ENCODE data around the gene SLC16A10.
"Not testable (repeated sequence)": the region's sequence is repeated elsewhere in the genome, so short reads cannot be mapped to it uniquely, and the experiment has no call there.

SLC16A10 gene

DNA sequence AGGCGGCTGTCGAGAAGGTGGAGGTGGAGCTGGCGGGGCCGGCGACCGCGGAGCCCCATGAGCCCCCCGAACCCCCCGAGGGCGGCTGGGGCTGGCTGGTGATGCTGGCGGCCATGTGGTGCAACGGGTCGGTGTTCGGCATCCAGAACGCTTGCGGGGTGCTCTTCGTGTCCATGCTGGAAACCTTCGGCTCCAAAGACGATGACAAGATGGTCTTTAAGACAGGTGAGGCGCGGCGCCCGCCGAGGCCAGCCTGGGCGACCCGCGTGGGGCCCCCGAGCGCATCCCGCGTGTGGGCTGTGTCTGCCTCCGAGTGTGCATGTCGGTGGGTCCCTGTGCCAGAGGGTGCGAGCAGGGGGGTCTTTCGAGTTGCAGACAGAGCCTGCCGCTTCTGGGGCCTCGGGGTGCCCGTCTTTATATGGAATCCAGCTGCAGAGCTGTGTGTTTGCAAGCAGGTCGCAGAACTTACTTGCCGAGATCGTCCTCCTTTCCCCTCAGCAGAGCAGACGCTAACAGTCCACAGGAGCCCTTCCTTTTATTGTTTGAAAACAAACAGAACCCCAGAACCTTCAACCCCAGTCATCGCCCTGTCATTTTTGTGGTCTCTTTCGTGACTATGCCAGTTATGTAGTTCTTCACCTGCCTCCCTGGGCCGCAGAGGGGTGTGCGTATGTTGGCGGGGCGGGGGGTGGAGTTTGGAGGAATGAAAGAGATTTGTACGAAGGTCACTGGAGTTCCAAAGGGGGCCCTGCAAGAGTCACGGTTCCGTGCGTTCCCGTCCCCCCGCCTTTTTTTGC is 766 bp downstream of the SLC16A10 start:
- DNase-seq (ENCODE audit: low spot score) = no peak

DNA sequence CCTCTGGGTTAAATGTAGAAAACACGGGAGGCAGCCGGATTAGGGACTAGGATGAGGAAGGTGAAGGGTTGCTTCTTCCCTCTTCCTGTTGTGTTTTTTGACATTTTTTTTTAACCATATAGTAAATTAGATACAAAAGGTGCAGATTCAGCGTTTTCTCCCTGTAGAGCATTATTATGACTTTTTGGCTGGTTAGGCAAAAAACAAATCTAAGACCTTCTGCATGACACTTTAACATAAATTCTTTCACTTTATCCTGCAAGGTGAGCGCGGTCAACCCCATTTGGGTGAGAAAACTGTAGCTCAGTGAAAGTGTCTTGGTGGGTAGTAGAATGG is 1.3 kb downstream of the SLC16A10 start:
- DNase-seq (ENCODE audit: low spot score) = no peak

DNA sequence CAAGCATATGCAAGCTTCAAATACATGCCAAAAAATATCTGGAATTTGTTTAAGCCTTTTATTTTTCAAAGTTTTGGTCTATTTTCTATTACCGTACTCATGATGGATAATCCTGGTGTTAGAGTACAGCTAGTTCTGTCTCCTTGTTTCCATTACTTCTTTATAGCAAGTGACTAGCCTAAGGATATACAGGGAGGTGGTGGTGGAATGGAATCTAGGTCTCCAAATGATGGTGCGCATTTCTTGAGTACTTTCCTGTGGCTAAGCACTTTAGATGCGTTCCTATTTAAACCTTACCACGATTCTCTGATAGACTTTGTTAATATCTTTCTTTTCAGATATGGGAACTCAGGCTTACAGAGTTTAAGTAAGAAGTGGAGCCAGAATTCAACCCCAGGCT is 3.5 kb downstream of the SLC16A10 start:
- no peak for DNase-seq (ENCODE audit: low spot score)

DNA sequence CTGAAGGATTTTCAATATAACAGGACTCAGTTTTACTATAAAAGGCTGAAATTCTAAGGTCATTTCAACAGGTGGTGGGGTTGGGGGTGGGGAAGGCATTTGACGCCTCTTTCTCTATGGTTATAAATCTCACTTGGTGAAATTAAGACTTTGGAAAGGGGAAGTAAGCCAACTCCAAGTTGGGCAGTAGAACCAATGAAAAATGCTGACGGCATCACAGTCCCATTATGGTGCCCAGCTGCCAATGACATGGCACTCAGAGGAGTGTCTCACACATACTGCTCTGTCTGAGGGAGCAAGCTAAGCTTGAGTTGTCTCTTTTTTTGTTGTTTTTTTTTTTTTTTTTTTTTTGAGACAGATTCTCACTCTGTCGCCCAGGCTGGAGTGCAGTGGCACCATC is 4.7 kb downstream of the SLC16A10 start:
- DNase-seq (ENCODE audit: low spot score) = no peak

DNA sequence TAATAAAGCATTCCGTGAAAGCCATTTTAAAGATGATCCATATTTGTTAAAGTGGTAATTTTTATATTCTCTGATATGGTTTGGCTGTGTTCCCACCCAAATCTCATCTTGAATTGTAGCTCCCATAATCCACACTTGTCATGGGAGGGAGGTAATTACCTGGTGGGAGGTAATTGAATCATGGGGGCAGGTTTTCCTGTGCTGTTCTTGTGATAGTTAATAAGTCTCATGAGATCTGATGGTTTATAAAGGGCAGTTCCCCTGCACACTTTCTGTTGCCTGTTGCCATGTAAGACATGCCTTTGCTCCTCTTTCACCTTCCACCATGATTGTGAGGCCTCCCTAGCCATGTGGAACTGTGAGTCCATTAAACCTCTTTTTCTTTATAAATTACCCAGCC is 8.2 kb downstream of the SLC16A10 start:
- DNase-seq (ENCODE audit: low spot score) = not testable (repeated sequence)

DNA sequence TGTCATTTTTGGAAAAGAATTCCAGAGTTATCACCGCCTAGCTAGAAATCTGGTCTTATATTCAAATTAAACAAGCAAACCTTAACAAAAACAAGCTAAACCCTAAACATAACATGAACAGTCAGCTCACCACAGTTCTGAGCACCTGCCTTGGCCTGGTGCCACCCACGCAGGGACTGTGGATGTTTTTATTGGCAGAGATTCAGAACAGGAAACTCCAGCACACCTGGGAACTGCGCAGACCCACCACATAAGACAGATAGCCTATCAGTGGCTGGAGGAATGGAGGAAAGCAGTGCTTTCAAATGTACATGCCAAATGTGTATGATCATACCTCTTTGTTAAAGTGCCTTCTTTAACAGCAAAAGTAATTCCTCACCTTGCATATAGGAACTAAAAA is 8.9 kb downstream of the SLC16A10 start:
- DNase-seq (ENCODE audit: low spot score) = no peak

DNA sequence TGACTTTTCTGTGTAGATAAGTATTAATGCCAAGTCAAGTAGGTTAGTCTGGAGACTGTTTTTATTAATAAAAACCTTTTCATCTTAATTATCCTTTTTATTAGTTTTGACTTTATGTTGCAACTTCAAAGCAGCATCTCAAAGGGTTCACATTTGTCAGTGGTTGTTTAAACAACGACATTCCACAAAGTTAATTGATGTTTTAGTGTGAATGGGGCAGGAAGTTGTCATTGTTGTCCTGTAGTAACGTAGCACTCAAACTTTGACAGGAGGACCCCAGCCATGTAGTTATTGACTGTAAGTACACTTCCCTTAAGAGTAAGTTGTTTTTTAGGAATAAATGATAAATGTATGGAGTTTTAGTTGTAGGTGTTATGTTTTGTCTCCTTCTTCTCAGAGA is 11.3 kb downstream of the SLC16A10 start:
- no peak for DNase-seq (ENCODE audit: low spot score)

DNA sequence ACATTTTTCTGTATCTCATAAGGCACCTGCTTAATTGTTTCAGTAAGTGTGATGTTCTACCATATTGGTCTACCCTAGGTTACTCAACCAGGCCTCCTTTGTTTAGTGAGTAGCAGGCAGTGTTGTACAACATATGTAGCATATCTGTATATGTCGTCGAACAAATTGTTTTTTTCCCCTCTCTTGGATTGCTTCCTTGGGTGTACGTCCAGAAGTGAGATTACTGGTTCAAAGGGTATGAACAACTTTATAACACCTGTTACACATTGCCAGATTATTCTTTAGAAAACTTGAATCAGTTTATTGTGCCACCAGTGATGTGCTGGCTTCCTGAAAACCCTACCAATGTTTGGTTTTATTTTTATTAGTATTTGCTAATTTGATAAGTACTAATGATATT is 14.7 kb downstream of the SLC16A10 start:
- DNase-seq (ENCODE audit: low spot score) = no peak

DNA sequence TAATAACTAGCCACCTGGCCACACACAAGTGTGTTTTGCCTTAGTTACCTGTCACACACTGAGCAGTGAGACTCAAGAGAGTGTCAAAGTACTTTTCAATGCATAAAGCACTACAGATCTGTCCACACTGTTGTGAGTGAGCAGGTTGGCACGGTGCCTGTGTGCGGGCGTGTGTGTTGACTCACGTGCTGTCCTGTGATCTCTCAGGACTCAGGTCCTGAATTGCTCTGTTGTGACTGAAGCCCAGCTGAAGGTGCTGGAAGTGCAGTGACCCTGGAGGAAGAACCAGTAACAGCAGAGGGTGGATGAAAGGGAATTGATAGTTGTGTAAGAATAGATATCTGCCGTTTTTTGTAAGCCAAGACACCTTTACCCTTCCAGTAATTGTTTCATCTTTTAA is 18.3 kb downstream of the SLC16A10 start:
- DNase-seq (ENCODE audit: low spot score) = peak; percentile 32

DNA sequence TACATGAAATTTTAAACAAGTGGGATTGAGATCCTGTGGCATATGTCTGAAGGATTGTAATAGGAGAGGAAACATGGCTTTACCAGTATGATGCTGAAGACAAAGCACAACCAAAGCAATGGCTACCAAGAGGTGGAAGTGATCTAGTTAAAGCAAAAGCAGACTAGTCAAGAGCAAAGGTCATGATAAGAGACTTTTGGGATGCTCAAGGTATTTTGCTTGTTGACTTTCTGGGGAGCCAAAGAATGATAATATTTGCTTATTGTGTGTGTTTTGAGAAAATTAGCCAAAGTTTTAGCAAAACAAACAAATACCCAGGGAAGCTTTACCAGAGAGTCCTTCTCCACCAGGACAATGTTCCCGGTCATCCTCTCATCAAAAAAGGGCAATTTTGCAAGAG is 20.3 kb downstream of the SLC16A10 start:
- DNase-seq (ENCODE audit: low spot score) = no peak

DNA sequence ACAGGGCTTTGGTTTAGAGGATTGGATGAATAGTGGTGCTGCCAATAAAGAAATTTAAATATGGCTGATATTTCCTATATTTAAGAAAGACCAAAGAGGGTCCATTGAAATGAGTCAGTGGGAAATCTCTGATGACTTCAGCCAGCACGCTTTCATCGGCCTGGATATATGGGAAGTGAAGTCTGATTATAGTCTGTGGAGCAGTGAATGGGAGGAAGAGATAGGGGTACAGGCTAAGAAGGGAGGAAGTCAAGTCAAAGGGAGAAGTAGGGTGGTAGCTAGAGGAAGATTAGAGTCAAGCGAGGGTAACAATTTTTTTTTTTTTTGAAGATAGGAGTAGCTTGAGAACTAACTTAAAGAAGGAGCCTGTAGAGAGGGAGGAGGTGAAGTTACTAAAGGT is 22.7 kb downstream of the SLC16A10 start:
- DNase-seq (ENCODE audit: low spot score) = no peak

DNA sequence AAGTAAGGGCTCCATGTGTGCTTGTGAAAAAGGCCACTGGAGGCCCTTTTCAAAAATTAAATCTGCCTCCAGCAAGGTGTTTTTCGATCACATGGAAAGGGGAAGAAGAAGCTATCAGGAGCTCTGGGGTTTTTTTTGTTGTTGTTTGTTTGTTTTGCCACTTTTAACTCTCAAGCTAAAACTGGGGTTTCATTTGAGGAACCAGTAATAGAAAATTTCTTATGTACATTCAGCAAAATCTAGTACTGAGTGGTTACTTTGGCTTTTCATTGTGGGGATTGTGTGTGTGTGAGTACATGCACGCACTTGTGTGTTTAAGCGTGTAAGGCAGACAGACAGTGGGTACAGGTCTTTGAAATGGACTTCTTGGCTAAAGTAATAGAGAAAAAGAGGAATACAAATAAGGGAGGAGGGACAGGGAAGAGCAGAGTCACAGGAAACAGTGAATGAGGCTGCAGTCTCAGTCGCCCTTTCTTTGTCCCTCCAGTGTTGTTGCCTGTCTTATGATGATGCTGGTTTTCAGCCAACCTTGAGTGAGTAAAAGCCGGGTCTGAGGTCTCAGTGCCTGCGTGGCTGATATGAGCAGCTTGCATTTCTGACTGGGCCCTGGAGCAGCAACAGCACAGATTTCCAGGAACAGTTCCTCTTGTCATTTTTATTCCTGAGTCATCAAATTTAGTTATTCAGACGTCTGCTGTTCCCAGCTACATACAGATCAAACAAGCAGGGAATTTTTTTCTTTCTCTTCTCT is 26.2 kb downstream of the SLC16A10 start:
- no peak for DNase-seq (ENCODE audit: low spot score)

DNA sequence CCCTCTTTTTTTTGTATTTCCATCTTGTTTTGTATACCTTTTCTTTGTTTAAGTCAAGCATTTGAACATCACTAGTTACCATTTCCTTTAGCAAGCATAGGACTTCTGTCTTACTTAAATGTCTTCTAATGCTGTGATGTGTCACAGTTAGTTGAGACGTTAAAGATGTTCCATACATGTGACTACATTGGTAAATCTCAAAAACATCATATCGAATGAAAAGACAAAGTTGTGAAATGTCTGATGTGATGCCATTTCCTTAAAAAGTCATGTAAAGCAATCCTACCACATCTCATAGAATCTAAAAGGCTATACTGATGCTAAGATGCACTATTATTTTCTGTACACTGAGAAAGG is 26.8 kb downstream of the SLC16A10 start:
- DNase-seq (ENCODE audit: low spot score) = no peak

DNA sequence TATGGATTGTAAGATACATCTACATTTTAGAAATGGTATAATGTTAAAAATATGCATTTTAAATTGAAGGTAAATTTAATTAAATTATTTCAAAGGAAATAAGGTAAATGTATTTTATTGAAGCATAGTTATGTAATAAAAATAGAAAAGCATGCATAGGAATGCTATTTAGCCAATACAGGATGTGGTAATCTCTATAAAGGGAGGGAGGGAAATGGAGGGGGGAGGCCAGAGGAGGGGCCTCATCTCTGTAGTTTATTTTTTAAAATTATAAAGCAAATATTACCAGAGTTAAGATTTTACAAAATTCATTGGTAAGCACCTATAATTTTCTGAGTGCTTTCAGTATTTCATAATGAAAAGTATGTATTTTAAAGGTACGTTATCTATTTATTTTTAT is 27.2 kb downstream of the SLC16A10 start:
- no peak for DNase-seq (ENCODE audit: low spot score)

DNA sequence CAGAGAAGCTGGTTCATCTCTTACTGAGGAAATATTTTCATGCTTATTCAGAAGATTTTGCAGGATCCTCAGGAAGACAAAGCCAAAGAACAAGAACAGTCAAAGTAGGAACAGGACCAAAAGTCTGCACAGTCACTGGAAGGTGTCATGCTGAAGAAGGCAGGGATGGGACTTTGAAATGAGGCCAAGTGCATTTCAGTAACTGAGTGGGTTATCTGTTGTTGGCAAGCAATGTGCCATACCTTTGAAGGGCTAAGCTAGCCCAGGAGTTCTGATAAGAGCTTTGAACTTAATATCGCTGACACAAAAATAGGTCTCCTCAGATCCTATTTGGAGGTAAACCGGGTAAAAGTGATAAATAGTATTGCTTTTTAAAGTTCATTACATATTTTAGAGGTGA is 31.5 kb downstream of the SLC16A10 start:
- no peak for DNase-seq (ENCODE audit: low spot score)

DNA sequence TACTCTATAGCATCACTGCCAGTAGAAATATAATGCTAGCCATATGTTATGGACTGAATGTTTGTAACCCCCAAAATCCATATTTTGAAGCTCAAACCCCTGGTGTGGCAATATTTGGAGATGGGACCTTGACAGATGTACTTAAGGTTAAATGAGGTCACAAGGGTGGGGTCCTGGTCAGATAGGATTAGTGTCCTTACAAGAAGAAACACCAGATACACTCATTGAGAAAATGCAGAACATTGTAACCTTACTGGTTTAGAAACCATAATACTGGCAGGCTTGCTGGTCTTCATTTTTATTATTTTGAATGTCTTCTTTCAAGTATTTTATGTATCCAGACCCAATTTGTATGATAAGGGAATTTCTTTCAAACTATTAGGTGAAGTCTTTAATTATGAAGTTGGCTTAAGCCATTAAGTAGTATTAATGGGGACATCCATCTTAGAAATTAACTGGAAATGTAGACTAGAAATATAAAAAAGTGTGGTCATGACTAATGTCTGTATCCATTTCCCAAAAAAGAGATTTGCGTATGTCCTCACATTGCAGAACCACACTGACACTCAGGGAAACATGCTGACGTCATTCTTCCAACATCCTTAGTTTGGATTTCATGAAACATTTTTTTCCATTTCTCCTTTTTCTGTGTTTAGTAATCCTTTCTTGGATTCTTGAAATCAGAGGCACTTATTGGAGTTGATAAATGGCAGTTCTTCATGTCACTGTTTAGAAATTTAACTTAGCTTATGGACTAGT is 32.4 kb downstream of the SLC16A10 start:
- DNase-seq (ENCODE audit: low spot score) = no peak

DNA sequence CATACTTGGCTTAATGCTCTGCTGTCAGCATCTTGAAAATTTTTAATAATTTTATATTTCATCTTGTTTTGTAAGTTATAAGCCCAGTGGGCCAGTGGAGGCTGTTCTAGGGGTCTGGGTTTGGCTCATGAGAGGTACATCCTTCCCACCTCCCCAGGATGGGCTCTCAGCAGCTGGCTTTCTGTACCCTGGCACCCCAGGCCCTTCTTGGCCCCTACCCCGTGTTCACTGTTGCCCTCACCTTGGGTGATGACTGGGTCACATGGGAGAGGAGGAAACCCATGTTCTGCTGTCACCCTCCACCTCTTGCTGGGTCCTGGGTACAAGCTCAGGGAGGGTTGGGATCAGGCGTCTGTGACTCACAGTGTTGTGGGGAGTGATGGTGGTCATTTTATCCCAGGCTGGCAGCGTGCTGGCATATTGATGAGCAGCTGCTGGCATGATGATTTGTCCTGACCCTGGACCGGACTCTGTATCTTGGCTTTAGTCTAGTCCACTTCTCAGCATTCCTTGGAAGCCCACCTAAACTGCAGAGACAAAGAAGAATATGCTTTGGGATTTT is 34.6 kb downstream of the SLC16A10 start:
- no peak for DNase-seq (ENCODE audit: low spot score)

DNA sequence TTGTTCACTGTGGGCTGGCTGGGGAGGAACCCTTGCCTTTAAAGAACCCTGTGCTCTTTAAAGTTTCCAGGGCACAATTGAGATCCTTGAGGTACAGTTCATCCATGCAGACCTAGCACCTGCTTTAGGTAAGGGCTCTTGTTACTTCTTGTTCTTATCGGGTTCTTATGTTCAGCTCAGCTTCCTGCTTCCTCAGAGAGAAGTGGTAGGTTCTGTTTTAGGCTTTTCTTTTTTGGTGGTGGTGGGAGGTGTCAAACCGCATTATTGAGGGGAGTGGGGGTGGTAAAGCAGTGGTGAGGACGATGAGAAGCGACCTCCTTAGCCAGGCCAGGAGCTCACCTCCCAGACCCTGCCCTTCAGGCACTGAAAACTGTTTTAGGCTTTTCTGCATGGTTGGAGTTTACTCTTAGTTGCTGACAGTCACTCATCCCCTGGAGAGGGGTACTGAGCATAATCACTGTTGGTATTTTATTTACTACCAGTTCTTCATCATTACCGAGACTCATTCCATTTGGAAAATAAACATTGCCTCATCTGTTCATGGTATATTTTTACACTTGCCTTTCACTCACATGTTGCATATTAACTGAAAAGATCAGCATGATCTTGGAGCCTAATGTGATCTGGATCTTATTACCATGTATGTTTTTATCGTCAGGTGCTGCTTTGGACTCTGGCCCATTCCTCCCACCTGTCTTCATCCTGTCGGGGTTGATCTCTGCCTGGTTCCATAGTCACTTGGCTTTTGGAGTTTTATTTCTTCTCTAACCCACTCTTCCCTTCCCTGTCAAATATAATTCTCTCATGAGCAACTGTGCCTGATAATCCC is 35.4 kb downstream of the SLC16A10 start:
- DNase-seq (ENCODE audit: low spot score) = no peak

DNA sequence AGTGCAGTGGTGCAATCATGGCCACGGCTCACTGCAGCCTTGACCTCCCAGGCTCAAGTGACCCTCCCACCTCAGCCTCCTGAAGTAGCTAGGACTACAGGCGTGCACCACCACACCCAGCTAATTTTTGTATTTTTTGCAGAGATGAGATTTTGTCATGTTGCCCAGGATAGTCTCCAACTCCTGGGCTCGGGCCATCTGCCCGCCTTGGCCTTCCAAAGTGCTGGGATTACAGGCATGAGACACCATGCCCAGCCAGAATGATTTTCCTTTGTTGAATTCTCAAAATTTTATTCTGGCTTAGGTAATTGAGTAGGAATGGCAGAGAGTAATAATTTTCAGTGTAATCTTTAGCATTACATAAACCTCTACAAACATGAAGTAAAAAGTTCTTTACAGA is 37.1 kb downstream of the SLC16A10 start:
- DNase-seq (ENCODE audit: low spot score) = no peak

DNA sequence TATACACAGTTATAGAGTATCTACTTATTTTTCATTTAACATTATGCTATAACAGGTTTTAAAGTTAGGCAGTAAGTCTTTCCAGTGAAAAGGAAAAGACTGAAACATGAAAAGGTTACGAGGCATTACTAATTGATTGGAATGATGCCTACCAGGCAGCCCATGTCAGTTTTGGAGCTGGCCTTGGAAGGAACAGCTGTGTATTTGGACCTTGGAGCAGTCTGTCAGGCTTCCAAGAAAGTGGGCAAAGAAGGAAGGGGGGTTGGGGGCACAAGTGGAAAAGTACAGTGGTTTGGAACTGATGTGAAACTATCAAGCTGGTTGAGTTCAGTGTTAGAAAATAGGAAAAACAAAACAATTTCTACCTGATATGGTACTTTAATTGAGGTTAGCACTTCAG is 41.7 kb downstream of the SLC16A10 start:
- DNase-seq (ENCODE audit: low spot score) = no peak

DNA sequence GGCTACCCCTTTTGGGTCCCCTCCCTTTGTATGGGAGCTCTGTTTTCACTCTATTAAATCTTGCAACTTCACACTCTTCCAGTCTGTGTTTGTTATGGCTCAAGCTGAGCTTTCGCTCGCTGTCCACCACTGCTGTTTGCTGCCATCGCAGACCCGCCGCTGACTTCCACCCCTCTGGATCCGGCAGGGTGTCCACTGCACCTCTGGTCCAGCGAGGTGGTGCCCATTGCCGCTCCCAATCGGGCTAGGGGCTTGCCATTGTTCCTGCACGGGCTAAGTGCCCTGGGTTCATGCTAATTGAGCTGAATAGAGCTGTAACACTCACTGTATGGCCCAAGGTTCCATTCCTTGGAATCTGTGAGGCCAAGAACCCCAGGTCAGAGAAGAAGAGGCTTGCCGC is 43.7 kb downstream of the SLC16A10 start:
- not testable (repeated sequence) for DNase-seq (ENCODE audit: low spot score)

DNA sequence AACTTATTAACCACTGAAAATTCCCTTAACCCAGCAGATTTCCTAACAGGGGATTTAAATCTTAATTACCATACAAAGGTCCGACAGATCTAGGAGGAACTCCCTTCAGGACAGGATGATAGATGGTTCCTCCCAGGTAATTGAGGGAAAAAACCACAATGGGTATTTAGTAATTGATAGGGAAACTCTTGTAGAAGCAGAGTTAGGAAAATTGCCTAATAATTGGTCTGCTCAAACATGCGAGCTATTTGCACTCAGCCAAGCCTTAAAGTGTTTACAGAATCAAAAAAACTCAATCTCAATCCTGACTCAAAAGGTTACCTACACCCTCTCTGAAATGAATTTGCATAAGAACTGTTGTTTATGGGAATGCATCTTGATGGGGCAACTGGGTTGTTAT is 45.4 kb downstream of the SLC16A10 start:
- DNase-seq (ENCODE audit: low spot score) = not testable (repeated sequence)
